Mesothelial cell of epicardium (in vitro differentiated cells): ENCODE measurements around the gene CACFD1. TPM values are rescaled to one million over a fixed set of nuclear protein-coding genes. Genes with fewer than 3 reads are reported as not detected.

Source experiments
- DNase-seq, 2 experiments: peaks; one replicate each; pipeline ENCODE4 v3.0.0; 2021; ENCODE audit warnings: low spot score in 2 of 2; ENCODE audit not compliant: unreplicated experiment in 2 of 2
- H3K27ac Mint-ChIP-seq: 2 replicates; pipeline ENCODE4 v1.8.0; 2021; ENCODE audit warnings: mixed read lengths
- H3K27me3 Mint-ChIP-seq: 2 replicates; pipeline ENCODE4 v1.8.0; 2021; ENCODE audit warnings: low read depth, mixed read lengths
- H3K36me3 Mint-ChIP-seq: 2 replicates; pipeline ENCODE4 v1.8.0; 2021; ENCODE audit warnings: mixed read lengths
- H3K4me1 Mint-ChIP-seq: 2 replicates; pipeline ENCODE4 v1.8.0; 2021; ENCODE audit warnings: mixed read lengths
- H3K4me3 Mint-ChIP-seq: 2 replicates; pipeline ENCODE4 v1.8.0; 2021; ENCODE audit warnings: mild to moderate bottlenecking, moderate library complexity, mixed read lengths
- H3K9me3 Mint-ChIP-seq: 2 replicates; pipeline ENCODE4 v1.8.0; 2021; ENCODE audit warnings: mixed read lengths
- CTCF ChIP-seq: fragments of 200-600 bp; sonication (generic); IDR thresholded peaks from one replicate; pipeline ENCODE4 v1.5.0; 2021; ENCODE audit warnings: antibody characterized with exemption; ENCODE audit not compliant: unreplicated experiment
- total RNA-seq: library from RNA; stranded (reverse); gene quantifications from 3 replicates; pipeline ENCODE4 v1.2.1, GENCODE V29; 2021

CACFD1 gene
- total RNA-seq, 1 donor from 2014 or later: 35.4 TPM

DNA sequence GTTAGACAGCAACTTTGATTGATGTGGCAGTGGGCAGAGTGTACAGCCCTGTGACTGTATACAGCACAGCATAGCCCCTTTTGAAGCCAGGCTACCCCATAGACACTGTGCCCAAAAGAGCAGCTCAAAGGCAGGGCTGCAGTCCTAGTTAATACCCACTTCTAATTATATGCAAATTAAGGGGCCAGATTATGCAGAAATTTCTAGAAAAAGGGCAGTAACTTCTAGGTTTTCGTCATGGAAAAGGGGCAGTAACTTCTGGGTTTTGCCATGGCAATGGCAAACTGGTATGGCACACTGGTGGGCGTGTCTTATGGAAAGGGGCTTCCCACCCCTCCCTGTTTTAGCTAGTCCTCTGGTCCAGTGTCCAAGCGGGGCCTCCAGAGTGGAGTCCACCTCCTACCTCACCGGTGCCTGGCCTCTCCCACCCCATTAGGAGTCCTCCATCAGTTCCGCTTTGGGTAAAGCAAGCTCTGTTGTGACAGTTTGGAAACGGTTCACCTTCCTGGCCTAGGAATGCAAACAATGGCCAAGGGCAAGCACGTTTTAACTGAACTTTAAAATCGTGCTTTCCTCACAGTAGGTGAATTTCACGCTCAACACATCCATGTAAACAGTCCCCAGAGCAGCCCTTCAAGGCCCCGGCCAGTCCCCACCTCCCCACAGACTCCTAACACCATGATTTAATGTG lies 32.0 kb upstream of the CACFD1 start:
- Mint-ChIP-seq H3K9me3 (no peaks in the 10 kb centered on the region), H3K27me3 (peaks cover 28% of the 10 kb centered on the region), H3K4me3 (peak overlapping the region; percentile 51), H3K4me1 (peaks cover 4% of the 10 kb centered on the region), H3K36me3 (peaks cover 3% of the 10 kb centered on the region), H3K27ac (no peak overlapping the region)
- no peak for DNase-seq
- TF ChIP-seq CTCF: no peak

DNA sequence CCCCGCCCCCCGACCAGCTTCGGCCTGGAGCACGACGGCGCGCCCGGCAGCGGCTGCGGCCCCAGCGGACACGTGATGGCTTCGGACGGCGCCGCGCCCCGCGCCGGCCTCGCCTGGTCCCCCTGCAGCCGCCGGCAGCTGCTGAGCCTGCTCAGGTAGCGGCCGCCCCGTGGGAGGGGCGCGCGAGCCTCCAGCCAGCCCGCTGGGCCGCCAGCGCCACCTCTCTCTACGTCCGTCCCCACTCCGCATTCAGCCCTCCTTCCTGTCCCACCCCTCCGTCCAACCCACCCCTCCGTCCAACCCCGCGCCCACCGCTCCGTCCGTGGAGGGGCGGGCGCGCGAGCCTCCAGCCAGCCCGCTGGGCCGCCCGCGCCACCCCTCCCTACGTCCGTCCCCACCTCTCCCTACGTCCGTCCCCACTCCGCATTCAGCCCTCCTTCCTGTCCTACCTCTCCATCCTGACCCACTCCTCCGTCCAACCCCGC lies 31.1 kb upstream of the CACFD1 start:
- H3K36me3 Mint-ChIP-seq: peaks cover 3% of the 10 kb centered on the region
- no peak overlapping the region for H3K27ac Mint-ChIP-seq
- peaks cover 30% of the 10 kb centered on the region for H3K27me3 Mint-ChIP-seq
- peak in 1 of 2 experiments; percentile 43 for DNase-seq
- TF ChIP-seq CTCF: no peak
- no peaks in the 10 kb centered on the region for H3K9me3 Mint-ChIP-seq
- peak overlapping the region; percentile 34 for H3K4me3 Mint-ChIP-seq
- peaks cover 4% of the 10 kb centered on the region for H3K4me1 Mint-ChIP-seq

DNA sequence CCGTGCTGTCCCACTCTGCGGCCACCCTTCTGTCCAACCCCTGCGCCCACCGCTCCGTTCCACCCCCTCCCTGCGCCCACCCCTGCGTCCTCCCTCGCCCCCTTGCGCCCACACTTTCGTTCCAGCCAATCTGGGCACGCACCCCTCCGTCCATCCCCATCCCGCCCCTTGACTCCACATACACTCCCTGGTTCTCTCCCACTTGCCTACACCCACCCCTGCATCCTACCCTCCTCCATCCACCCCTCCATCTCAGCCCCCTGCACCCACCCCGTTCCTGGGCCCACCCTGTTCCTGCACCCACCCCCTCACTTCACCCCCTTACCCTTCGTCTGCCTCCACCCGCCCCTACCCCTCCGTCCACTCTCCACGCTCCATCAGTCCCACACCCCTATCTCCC lies 30.6 kb upstream of the CACFD1 start:
- no peak for DNase-seq
- Mint-ChIP-seq H3K27me3 (peaks cover 30% of the 10 kb centered on the region), H3K36me3 (peaks cover 3% of the 10 kb centered on the region), H3K27ac (no peak overlapping the region), H3K9me3 (no peaks in the 10 kb centered on the region), H3K4me1 (peaks cover 4% of the 10 kb centered on the region), H3K4me3 (no peak overlapping the region)
- TF ChIP-seq CTCF: no peak

DNA sequence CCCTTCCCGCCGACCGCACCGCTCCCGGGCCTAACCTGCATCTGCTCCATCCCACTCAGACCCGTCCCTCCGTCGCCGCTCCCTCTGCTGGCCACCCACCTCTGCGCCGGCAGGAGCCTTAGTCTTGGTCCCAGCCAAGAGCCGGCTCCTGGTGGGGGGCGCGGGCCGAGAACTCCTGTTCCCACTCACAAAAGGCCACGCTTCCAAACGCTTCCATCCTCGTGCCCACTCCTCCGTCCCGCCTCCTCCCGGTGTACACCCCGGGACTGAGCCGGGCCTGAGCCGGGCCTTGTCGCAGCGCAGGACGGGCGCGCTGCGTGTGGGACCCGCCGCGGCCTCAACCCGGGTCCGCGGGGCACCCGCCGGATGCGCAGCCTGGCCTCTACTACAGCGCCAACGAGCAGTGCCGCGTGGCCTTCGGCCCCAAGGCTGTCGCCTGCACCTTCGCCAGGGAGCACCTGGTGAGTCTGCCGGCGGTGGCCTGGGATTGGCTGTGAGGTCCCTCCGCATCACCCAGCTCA lies 30.1 kb upstream of the CACFD1 start:
- H3K9me3 Mint-ChIP-seq: no peaks in the 10 kb centered on the region
- H3K36me3 Mint-ChIP-seq: peaks cover 3% of the 10 kb centered on the region
- H3K27ac Mint-ChIP-seq: no peak overlapping the region
- H3K27me3 Mint-ChIP-seq: peaks cover 30% of the 10 kb centered on the region
- H3K4me1 Mint-ChIP-seq: peaks cover 4% of the 10 kb centered on the region
- peak; percentile 25 for TF ChIP-seq CTCF
- H3K4me3 Mint-ChIP-seq: peak overlapping the region; percentile 40
- DNase-seq: peak; percentile 50 to 73

DNA sequence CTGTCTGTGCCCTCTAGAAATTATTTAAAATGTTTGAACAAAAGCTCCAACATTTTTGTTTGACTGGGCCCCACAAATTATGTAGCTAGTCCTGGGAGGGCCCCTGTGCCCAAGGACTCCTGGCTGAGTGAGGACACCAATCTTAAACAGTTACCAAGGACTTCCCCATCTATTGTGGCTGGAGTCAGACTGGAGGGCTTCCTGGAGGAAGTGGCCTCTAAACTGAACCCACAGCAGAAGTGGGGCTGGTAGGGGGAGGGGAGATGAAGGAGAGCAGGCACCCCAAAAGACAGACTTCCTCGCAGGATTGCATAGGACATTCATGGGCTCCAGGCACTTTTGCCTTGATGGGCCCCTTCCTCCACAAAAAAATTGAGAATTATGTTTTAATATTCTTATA lies 29.5 kb upstream of the CACFD1 start:
- Mint-ChIP-seq H3K27me3 (peaks cover 30% of the 10 kb centered on the region), H3K4me3 (peak overlapping the region; percentile 22), H3K9me3 (no peaks in the 10 kb centered on the region), H3K27ac (no peak overlapping the region), H3K4me1 (peaks cover 4% of the 10 kb centered on the region), H3K36me3 (peaks cover 3% of the 10 kb centered on the region)
- DNase-seq: no peak
- no peak for TF ChIP-seq CTCF
